Renal pelvis (tissue), 4 donors: ENCODE data around the gene CMIP. TPM values are rescaled to one million over a fixed set of nuclear protein-coding genes. Genes with fewer than 3 reads are reported as not detected.

Experiments used
- DNase-seq: peaks from one replicate; pipeline ENCODE4 v3.0.0-alpha.2; 2013
- polyA plus RNA-seq, 3 donors: library from polyadenylated mRNA; unstranded; fragments of 120-200 nt; gene quantifications; one replicate each; pipeline ENCODE4 v1.2.1, GENCODE V29; 2013; ENCODE audit not compliant: insufficient read length in 3 of 3

The CMIP gene
- polyA plus RNA-seq, 3 donors: 43.5 to 56.5 (median 51.5) TPM

- DNase-seq: no peak
Observed at GRCh38 chr16:81445143-81445961, 744 bp downstream of the CMIP start.

GRCh38 chr16:81445966-81446906 lies 1.6 kb downstream of the CMIP start:
- no peak for DNase-seq

- DNase-seq: no peak
Observed at GRCh38 chr16:81446907-81447268, 2.3 kb downstream of the CMIP start.

GRCh38 chr16:81447383-81448101 lies 2.9 kb downstream of the CMIP start:
- DNase-seq: no peak

GRCh38 chr16:81448154-81449131 lies 3.8 kb downstream of the CMIP start:
- DNase-seq: no peak

- DNase-seq: no peak
Observed at GRCh38 chr16:81449241-81449640, 4.6 kb downstream of the CMIP start.

GRCh38 chr16:81449899-81450608 lies 5.4 kb downstream of the CMIP start:
- no peak for DNase-seq

GRCh38 chr16:81450783-81451491 lies 6.3 kb downstream of the CMIP start:
- DNase-seq: no peak

GRCh38 chr16:81451753-81452680 lies 7.4 kb downstream of the CMIP start:
- no peak for DNase-seq

- DNase-seq: no peak
Observed at GRCh38 chr16:81453091-81453728, 8.6 kb downstream of the CMIP start.

GRCh38 chr16:81454044-81454443 lies 9.4 kb downstream of the CMIP start:
- DNase-seq: no peak

GRCh38 chr16:81455006-81455405 lies 10.4 kb downstream of the CMIP start:
- no peak for DNase-seq

GRCh38 chr16:81455720-81456494 lies 11.3 kb downstream of the CMIP start:
- no peak for DNase-seq

GRCh38 chr16:81456523-81457325 lies 12.1 kb downstream of the CMIP start:
- no peak for DNase-seq

- DNase-seq: no peak
Observed at GRCh38 chr16:81457326-81458133, 12.9 kb downstream of the CMIP start.
